Measurements from ENCODE around the gene CTDSP2.

Gene CTDSP2

DNA sequence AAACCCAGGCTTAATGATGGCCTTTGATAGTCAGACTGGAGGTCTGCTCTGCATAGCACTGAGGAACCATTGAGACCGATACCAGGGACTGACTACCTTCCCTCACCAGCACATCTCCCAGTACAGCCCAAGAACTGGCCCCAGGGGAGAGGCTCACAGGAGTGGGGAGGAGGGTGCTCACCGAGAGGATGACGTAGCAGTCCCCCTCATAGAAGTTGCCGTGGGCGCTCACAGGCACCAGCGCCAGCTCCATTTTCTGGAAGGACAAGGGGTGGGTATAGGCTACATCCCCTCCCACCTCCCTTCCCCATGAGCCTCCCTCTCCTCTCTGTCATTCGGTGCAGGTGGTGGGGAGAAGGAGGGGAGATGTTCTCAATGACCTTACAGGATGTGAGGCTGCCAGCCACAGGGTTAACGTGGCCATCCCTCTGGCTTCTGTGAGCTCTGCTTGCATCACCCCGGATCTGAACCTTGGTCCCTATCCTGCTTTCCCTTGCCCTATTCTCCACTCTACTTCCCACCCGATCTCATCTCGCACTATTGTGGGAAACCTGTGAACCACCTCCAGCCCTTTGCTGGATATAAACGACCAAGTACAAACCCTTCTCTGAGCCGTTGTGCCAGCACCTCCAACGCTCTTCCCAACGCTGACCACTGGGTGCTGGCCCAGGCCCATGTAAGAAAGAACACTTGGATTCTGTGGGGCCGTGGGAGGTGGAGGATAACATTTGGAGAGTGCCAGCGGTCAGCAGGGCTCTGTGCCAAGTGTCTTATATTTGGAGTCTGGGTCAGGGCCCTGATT, 32.4 kb downstream of the CTDSP2 start:
- Histone ChIP-seq H3K36me3 (ENCODE audit: control insufficient read depth, low read length) (no peaks in the 10 kb centered on the region), H3K9me3 (ENCODE audit: control insufficient read depth, insufficient read depth, low read length) (no peaks in the 10 kb centered on the region), H3K4me3 (ENCODE audit: low read length) (no peak overlapping the region), H3K27ac (ENCODE audit: low read depth, low read length) (no peak overlapping the region), H4K20me1 (ENCODE audit: control insufficient read depth, insufficient read depth, low read depth, low read length) (no peaks in the 10 kb centered on the region), H3K9me2 (replicated peaks; ENCODE audit: control insufficient read depth, low read length) (no peaks in the 10 kb centered on the region), H3K4me2 (ENCODE audit: low read length) (no peak overlapping the region), H3K27me3 (ENCODE audit: control insufficient read depth, low read length) (no peaks in the 10 kb centered on the region), H3K79me2 (ENCODE audit: control insufficient read depth, low read length) (no peaks in the 10 kb centered on the region), H3F3A (ENCODE audit: control insufficient read depth, insufficient read depth) (no peaks in the 10 kb centered on the region), H3K4me1 (ENCODE audit: control insufficient read depth, low read length) (no peaks in the 10 kb centered on the region)
- TF ChIP-seq EZH2phosphoT487 (IDR thresholded peaks at IDR 0.05; ENCODE audit: borderline replicate concordance, low read length), result no peak
- TF ChIP-seq, protein P1, sequence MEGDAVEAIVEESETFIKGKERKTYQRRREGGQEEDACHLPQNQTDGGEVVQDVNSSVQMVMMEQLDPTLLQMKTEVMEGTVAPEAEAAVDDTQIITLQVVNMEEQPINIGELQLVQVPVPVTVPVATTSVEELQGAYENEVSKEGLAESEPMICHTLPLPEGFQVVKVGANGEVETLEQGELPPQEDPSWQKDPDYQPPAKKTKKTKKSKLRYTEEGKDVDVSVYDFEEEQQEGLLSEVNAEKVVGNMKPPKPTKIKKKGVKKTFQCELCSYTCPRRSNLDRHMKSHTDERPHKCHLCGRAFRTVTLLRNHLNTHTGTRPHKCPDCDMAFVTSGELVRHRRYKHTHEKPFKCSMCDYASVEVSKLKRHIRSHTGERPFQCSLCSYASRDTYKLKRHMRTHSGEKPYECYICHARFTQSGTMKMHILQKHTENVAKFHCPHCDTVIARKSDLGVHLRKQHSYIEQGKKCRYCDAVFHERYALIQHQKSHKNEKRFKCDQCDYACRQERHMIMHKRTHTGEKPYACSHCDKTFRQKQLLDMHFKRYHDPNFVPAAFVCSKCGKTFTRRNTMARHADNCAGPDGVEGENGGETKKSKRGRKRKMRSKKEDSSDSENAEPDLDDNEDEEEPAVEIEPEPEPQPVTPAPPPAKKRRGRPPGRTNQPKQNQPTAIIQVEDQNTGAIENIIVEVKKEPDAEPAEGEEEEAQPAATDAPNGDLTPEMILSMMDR (IDR thresholded peaks at IDR 0.05; ENCODE audit: low read depth, low read length, poor library complexity, severe bottlenecking), result no peak

DNA sequence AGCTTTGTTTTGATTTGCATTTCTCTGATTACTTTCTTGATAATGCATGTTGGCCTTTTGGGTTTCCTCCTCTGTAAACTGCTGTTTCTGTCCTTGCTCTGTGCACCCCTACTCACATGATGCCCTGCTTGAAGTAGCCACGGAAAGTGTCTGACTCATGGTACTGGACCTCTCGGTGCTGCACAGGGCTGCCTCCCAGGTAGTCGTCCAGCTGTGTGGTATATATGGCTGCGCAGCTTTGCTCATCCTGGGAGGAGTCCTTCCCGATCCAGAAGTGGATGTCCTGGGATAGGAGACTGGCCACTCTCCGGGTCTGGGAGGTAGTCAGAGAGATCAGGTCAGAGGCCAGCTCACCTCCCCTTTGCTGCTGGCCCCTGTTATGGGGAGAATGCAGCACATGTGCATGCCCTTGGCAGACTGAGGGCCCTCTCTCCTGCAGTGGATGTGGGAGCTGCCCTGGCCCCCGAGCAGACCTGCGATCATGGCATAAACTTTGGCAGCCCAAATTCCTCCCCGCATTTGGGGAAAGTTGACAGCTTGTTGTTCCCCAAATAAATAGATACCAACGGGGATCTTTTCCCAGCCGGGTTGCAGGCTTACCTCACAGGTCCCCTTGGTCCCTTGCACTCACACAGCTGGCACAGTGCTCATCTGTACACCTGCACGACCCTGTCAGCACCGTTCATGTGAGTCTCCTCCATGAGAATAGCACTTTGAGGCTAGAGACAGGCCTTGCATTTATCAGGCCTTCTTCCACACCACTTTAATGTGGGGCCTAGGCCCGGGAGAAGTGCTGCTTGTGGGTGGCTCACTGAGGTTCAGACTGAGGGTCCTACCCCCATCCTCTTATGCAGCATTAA, 33.2 kb downstream of the CTDSP2 start:
- Histone ChIP-seq H3K4me2 (ENCODE audit: low read length) (no peak overlapping the region), H3K4me3 (ENCODE audit: low read length) (no peak overlapping the region), H3K79me2 (ENCODE audit: control insufficient read depth, low read length) (no peaks in the 10 kb centered on the region), H3K4me1 (ENCODE audit: control insufficient read depth, low read length) (no peaks in the 10 kb centered on the region), H3F3A (ENCODE audit: control insufficient read depth, insufficient read depth) (no peaks in the 10 kb centered on the region), H3K36me3 (ENCODE audit: control insufficient read depth, low read length) (no peaks in the 10 kb centered on the region), H3K27me3 (ENCODE audit: control insufficient read depth, low read length) (no peaks in the 10 kb centered on the region), H3K9me2 (replicated peaks; ENCODE audit: control insufficient read depth, low read length) (no peaks in the 10 kb centered on the region), H3K27ac (ENCODE audit: low read depth, low read length) (no peak overlapping the region), H3K9me3 (ENCODE audit: control insufficient read depth, insufficient read depth, low read length) (no peaks in the 10 kb centered on the region), H4K20me1 (ENCODE audit: control insufficient read depth, insufficient read depth, low read depth, low read length) (no peaks in the 10 kb centered on the region)
- no peak for TF ChIP-seq EZH2phosphoT487 (IDR thresholded peaks at IDR 0.05; ENCODE audit: borderline replicate concordance, low read length)
- TF ChIP-seq, protein P1 (IDR thresholded peaks at IDR 0.05; ENCODE audit: low read depth, low read length, poor library complexity, severe bottlenecking), result no peak

GRCh38 chr12:57811028-57811755, 35.3 kb downstream of the CTDSP2 start:
- no peaks in the 10 kb centered on the region for H4K20me1 ChIP-seq (ENCODE audit: control insufficient read depth, insufficient read depth, low read depth, low read length)
- no peaks in the 10 kb centered on the region for H3K27me3 ChIP-seq (ENCODE audit: control insufficient read depth, low read length)
- TF ChIP-seq, protein P1 (IDR thresholded peaks at IDR 0.05; ENCODE audit: low read depth, low read length, poor library complexity, severe bottlenecking), result no peak
- no peak for TF ChIP-seq EZH2phosphoT487 (IDR thresholded peaks at IDR 0.05; ENCODE audit: borderline replicate concordance, low read length)
- no peak overlapping the region for H3K4me3 ChIP-seq (ENCODE audit: low read length)
- no peaks in the 10 kb centered on the region for H3K9me2 ChIP-seq (replicated peaks; ENCODE audit: control insufficient read depth, low read length)
- no peak overlapping the region for H3K27ac ChIP-seq (ENCODE audit: low read depth, low read length)
- H3K79me2 ChIP-seq (ENCODE audit: control insufficient read depth, low read length), result no peaks in the 10 kb centered on the region
- no peaks in the 10 kb centered on the region for H3K36me3 ChIP-seq (ENCODE audit: control insufficient read depth, low read length)
- no peaks in the 10 kb centered on the region for H3F3A ChIP-seq (ENCODE audit: control insufficient read depth, insufficient read depth)
- H3K4me2 ChIP-seq (ENCODE audit: low read length), result no peak overlapping the region
- H3K9me3 ChIP-seq (ENCODE audit: control insufficient read depth, insufficient read depth, low read length), result no peaks in the 10 kb centered on the region
- H3K4me1 ChIP-seq (ENCODE audit: control insufficient read depth, low read length), result no peaks in the 10 kb centered on the region
